Motor neuron (in vitro differentiated cells): ENCODE data around the gene SANBR. TPM values are rescaled to one million over a fixed set of nuclear protein-coding genes. Genes with fewer than 3 reads are reported as not detected.
"Not testable (repeated sequence)": the region's sequence is repeated elsewhere in the genome, so short reads cannot be mapped to it uniquely, and the experiment has no call there.

Source experiments
- ATAC-seq, 8 experiments: fragments of 200-7000 bp; cut with Tn5 transposase; replicated peaks in 6 of 8; 2 replicates each; pipeline ENCODE4 v1.8.0; 2021; ENCODE audit warnings: mild to moderate bottlenecking in 8 of 8, moderate library complexity in 8 of 8
- H3K27ac ChIP-seq, 2 donors: fragments of 250-450 bp; sonication (Bioruptor Pico); 2 replicates each; pipeline ENCODE4 v1.9.0; 2021; ENCODE audit warnings: antibody characterized with exemption in 2 of 2, mild to moderate bottlenecking in 2 of 2, moderate library complexity in 1 of 2
- H3K4me1 ChIP-seq, 2 donors: fragments of 250-450 bp; sonication (Bioruptor Pico); replicated peaks in 1 of 2; 2 replicates each; pipeline ENCODE4 v1.6.1; 2021; ENCODE audit warnings: antibody characterized with exemption in 2 of 2, mild to moderate bottlenecking in 2 of 2, moderate library complexity in 1 of 2
- H3K4me3 ChIP-seq, 5 donors: fragments of 250-450 bp; sonication (Bioruptor Pico); 2 replicates each; pipeline ENCODE4 v1.9.0; 2021; ENCODE audit warnings: antibody characterized with exemption in 5 of 5, mild to moderate bottlenecking in 5 of 5, moderate library complexity in 4 of 5
- WGBS, 10 experiments: fragments of 450-650 bp; shearing (Covaris generic); methylation state at CpG; one replicate each; pipeline ENCODE4 v1.0.0; 2022; 5-methylcytosine and 5-hydroxymethylcytosine counted together
- in situ Hi-C, 9 experiments: fragments of 400-800 bp; cut with MboI; loops; one replicate each; pipeline ENCODE4 v1.15.0; 2021; ENCODE audit warnings: low sequenced_read_pairs in 9 of 9, low pct_unique_long_range_greater_than_20kb in 2 of 9; ENCODE audit not compliant: unreplicated experiment in 9 of 9
- total RNA-seq, 8 experiments: library from RNA; unstranded; fragments of 300-600 nt; gene quantifications; 2 replicates each; pipeline versions ENCODE4 v1.2.3 to v1.2.4, GENCODE V29; 2022

SANBR gene
- 10 to 100 TPM in 5 of 8 experiments, 1 to 10 TPM in 3; 2.9 to 16.7 (median 10.2) TPM for total RNA-seq

- peak; percentile 93 to 98 (median 96) for ATAC-seq
- Histone ChIP-seq H3K27ac (peak within 1 kb of the TSS; percentile 71 to 74), H3K4me1 (peaks cover 0 to 9% of the 10 kb centered on the region in 2 donors), H3K4me3 (peak within 1 kb of the TSS; percentile 60 to 80 (median 70))
- in situ Hi-C loops = no loop called here
- WGBS, 10 experiments = 0 to 5% (median 0%) methylated on average over 1 to 7 of the region's 112 CpGs; no CpG with 5 or more reads in 5 of the 10 experiments
Measured at GRCh38 chr2:61065714-61066709, at the start of gene SANBR. Gene SANBR (plus strand): TSS chr2:61065871. CDS start chr2:61070351, 4,480 bp downstream.

- in situ Hi-C loops = loop anchor here in 1 of 9 experiments (25.0 kb wide), 1 partner anchor 254 kb away; the partner anchor contains the start of gene PAPOLG
- no peak for ATAC-seq
Measured at GRCh38 chr2:61015976-61016375, 49.7 kb upstream of the SANBR start.

GRCh38 chr2:61016392-61017002, 49.2 kb upstream of the SANBR start:
- WGBS, 10 experiments = 0 to 40% (median 3%) methylated on average over 2 to 16 of the region's 16 CpGs
- Histone ChIP-seq H3K27ac (peak overlapping the region in 1 of 2 donors; percentile 94), H3K4me1 (peaks cover 0 to 10% of the 10 kb centered on the region in 2 donors), H3K4me3 (peak overlapping the region; percentile 90 to 100 (median 94))
- in situ Hi-C loops = loop anchor here in 1 of 9 experiments (25.0 kb wide), 1 partner anchor 254 kb away; the partner anchor contains the start of gene PAPOLG
- peak in 1 of 8 experiments; percentile 6 for ATAC-seq

More at GRCh38 chr2:61015976-61016375, 49.7 kb upstream of the SANBR start:
- 0 to 67% (median 50%) methylated on average over 1 to 2 of the region's 2 CpGs for WGBS, 10 experiments
- H3K4me3 ChIP-seq = peak overlapping the region in 3 of 5 donors; percentile 94 to 100 (median 97)
- H3K27ac ChIP-seq = no peak overlapping the region
- H3K4me1 ChIP-seq = peaks cover 0 to 10% of the 10 kb centered on the region in 2 donors

GRCh38 chr2:61017003-61017555, 48.6 kb upstream of the SANBR start:
- peak; percentile 65 to 88 (median 82) for ATAC-seq
- H3K4me1 ChIP-seq = peaks cover 0 to 10% of the 10 kb centered on the region in 2 donors
- 0 to 4% (median 0%) methylated on average over 2 to 12 of the region's 27 CpGs; no CpG with 5 or more reads in 3 of the 10 experiments for WGBS, 10 experiments
- peak overlapping the region; percentile 90 to 100 (median 94) for H3K4me3 ChIP-seq
- H3K27ac ChIP-seq = peak overlapping the region; percentile 87 to 94
- in situ Hi-C loops = loop anchor here in 1 of 9 experiments (25.0 kb wide), 1 partner anchor 255 kb away; the partner anchor contains the start of gene PAPOLG

GRCh38 chr2:61017556-61018317, 47.9 kb upstream of the SANBR start, which contains the start of the genes PEX13 and PUS10:
Gene PEX13 (plus strand): TSS chr2:61017720. CDS start chr2:61017760, 40 bp downstream.
Gene PUS10 (minus strand): TSS chr2:61018255. CDS start chr2:61011890, 6,365 bp downstream.
- Histone ChIP-seq H3K27ac (peak within 1 kb of the TSS; percentile 87 to 94), H3K4me3 (peak within 1 kb of the TSS; percentile 90 to 100 (median 94)), H3K4me1 (peaks cover 0 to 10% of the 10 kb centered on the region in 2 donors)
- in situ Hi-C loops = loop anchor here in 1 of 9 experiments (25.0 kb wide), 1 partner anchor 255 kb away; the partner anchor contains the start of gene PAPOLG
- ATAC-seq = peak; percentile 88 to 97 (median 96)
- WGBS, 10 experiments = 0 to 7% (median 0%) methylated on average over 2 to 19 of the region's 39 CpGs; no CpG with 5 or more reads in 1 of the 10 experiments

- WGBS, 10 experiments = 0 to 3% (median 0%) methylated on average over 1 to 7 of the region's 7 CpGs; no CpG with 5 or more reads in 1 of the 10 experiments
- ATAC-seq = peak in 1 of 8 experiments; percentile 1
- peaks cover 0 to 10% of the 10 kb centered on the region in 2 donors for H3K4me1 ChIP-seq
- peak overlapping the region; percentile 90 to 100 (median 94) for H3K4me3 ChIP-seq
- in situ Hi-C loops = loop anchor here in 1 of 9 experiments (25.0 kb wide), 1 partner anchor 256 kb away; the partner anchor contains the start of gene PAPOLG
- H3K27ac ChIP-seq = peak overlapping the region in 1 of 2 donors; percentile 94
Measured at GRCh38 chr2:61018318-61018755, 47.3 kb upstream of the SANBR start.

- in situ Hi-C loops = loop anchor here in 1 of 9 experiments (25.0 kb wide), 1 partner anchor 256 kb away; the partner anchor contains the start of gene PAPOLG
- 14 to 52% (median 25%) methylated on average over 2 to 6 of the region's 6 CpGs for WGBS, 10 experiments
- Histone ChIP-seq H3K4me1 (peaks cover 0 to 10% of the 10 kb centered on the region in 2 donors), H3K4me3 (peak overlapping the region; percentile 90 to 100 (median 94)), H3K27ac (no peak overlapping the region)
- no peak for ATAC-seq
Measured at GRCh38 chr2:61018798-61019197, 46.9 kb upstream of the SANBR start.

GRCh38 chr2:61021228-61021660, 44.4 kb upstream of the SANBR start:
- ATAC-seq = no peak
- Histone ChIP-seq H3K27ac (no peak overlapping the region), H3K4me1 (peaks cover 0 to 7% of the 10 kb centered on the region in 2 donors), H3K4me3 (no peak overlapping the region)
- WGBS, 10 experiments = 70 to 100% (median 91%) methylated on average over 1 to 3 of the region's 6 CpGs; no CpG with 5 or more reads in 4 of the 10 experiments
- in situ Hi-C loops = loop anchor here in 1 of 9 experiments (25.0 kb wide), 1 partner anchor 259 kb away; the partner anchor contains the start of gene PAPOLG

- WGBS, 10 experiments = 20 to 100% (median 93%) methylated on average over 1 to 4 of the region's 4 CpGs
- H3K27ac ChIP-seq = no peak overlapping the region
- no peak for ATAC-seq
- H3K4me3 ChIP-seq = no peak overlapping the region
- H3K4me1 ChIP-seq = peaks cover 0 to 6% of the 10 kb centered on the region in 2 donors
- in situ Hi-C loops = loop anchor here in 1 of 9 experiments (25.0 kb wide), 1 partner anchor 261 kb away; the partner anchor contains the start of gene PAPOLG
Measured at GRCh38 chr2:61023670-61024069, 42.0 kb upstream of the SANBR start.

GRCh38 chr2:61029533-61029932, 36.1 kb upstream of the SANBR start:
- no peak overlapping the region for H3K4me3 ChIP-seq
- in situ Hi-C loops = no loop called here
- 40 to 100% (median 89%) methylated on average over 1 to 2 of the region's 3 CpGs; no CpG with 5 or more reads in 3 of the 10 experiments for WGBS, 10 experiments
- H3K27ac ChIP-seq = no peak overlapping the region
- no peaks in the 10 kb centered on the region for H3K4me1 ChIP-seq
- ATAC-seq = no peak

GRCh38 chr2:61034592-61034991, 31.1 kb upstream of the SANBR start:
- in situ Hi-C loops, H3K4me1 ChIP-seq, H3K4me3 ChIP-seq, ATAC-seq, H3K27ac ChIP-seq: not testable (repeated sequence)
- 80 to 100% (median 90%) methylated on average over 2 to 7 of the region's 9 CpGs; no CpG with 5 or more reads in 4 of the 10 experiments for WGBS, 10 experiments
